Gastroesophageal sphincter (tissue), 4 donors: ENCODE data around the gene BLOC1S1. TPM values are rescaled to one million over a fixed set of nuclear protein-coding genes. Genes with fewer than 3 reads are reported as not detected.
A peak's percentile ranks its signal among the peaks of the same experiment; 100 is the strongest.

ENCODE experiments used
- ATAC-seq: fragments of 150-250 bp; one replicate; pipeline ENCODE4 v1.9.1; 2016; ENCODE audit warnings: mild to moderate bottlenecking, moderate library complexity
- H3K27ac ChIP-seq, 4 donors: fragments of 200-600 bp; sonication (generic) in 3 of 4; 1 replicate in 3 of 4; 2 replicates in 1 of 4; pipeline ENCODE4 v1.5.1; 2016 to 2019
- H3K27me3 ChIP-seq: fragments of 200-600 bp; sonication (generic); one replicate; pipeline ENCODE4 v1.5.1; 2019
- H3K36me3 ChIP-seq, 2 donors: fragments of 200-600 bp; sonication (generic); one replicate each; pipeline ENCODE4 v1.5.1; 2019; ENCODE audit warnings: control low read depth in 1 of 2
- H3K4me1 ChIP-seq, 3 donors: fragments of 200-600 bp; sonication (generic); 1 replicate in 2 of 3; 2 replicates in 1 of 3; pipeline ENCODE4 v1.5.1; 2016 to 2019; ENCODE audit warnings: control low read depth in 2 of 3
- H3K4me3 ChIP-seq, 2 donors: fragments of 200-600 bp; sonication (generic); one replicate each; pipeline ENCODE4 v1.5.1; 2019; ENCODE audit warnings: mild to moderate bottlenecking in 1 of 2, moderate library complexity in 1 of 2
- H3K9me3 ChIP-seq, 3 donors: fragments of 200-600 bp; sonication (generic); one replicate each; pipeline ENCODE4 v1.5.1; 2017 to 2019; ENCODE audit warnings: control low read depth in 2 of 3
- CTCF ChIP-seq, 4 experiments: fragments of 200-600 bp in 2 of 4; fragments of 450-650 bp in 2 of 4; sonication (generic) in 1 of 4; IDR thresholded peaks; one replicate each; pipeline ENCODE4 v1.5.1; 2017 to 2019; ENCODE audit warnings: antibody characterized with exemption in 4 of 4, mild to moderate bottlenecking in 2 of 4, moderate library complexity in 2 of 4
- EP300 ChIP-seq: sonication (generic); formaldehyde crosslinking; IDR thresholded peaks from one replicate; pipeline ENCODE4 v1.6.1; 2017; ENCODE audit warnings: antibody characterized with exemption, mild to moderate bottlenecking
- POLR2A ChIP-seq, 2 donors: fragments of 450-650 bp; IDR thresholded peaks; one replicate each; pipeline ENCODE4 v1.6.1; 2017; ENCODE audit warnings: antibody characterized with exemption in 2 of 2, mild to moderate bottlenecking in 2 of 2, moderate library complexity in 1 of 2
- POLR2AphosphoS5 ChIP-seq: sonication (generic); formaldehyde crosslinking; IDR thresholded peaks from one replicate; pipeline ENCODE4 v1.6.1; 2017; ENCODE audit warnings: antibody characterized with exemption
- WGBS, 2 donors: methylation state at CpG; one replicate each; pipeline ENCODE4 v1.1.5; 2018; ENCODE audit warnings: low coverage in 1 of 2; 5-methylcytosine and 5-hydroxymethylcytosine counted together
- total RNA-seq, 4 donors: library from RNA; depleted of rRNA; stranded (reverse); fragments of >200 nt; gene quantifications; one replicate each; pipeline ENCODE4 v1.1.0, GENCODE V29; 2016

BLOC1S1 gene
- total RNA-seq, 4 donors from 2014 or later: 187 to 214 (median 196) TPM

- no peak for TF ChIP-seq CTCF (IDR thresholded peaks at IDR 0.05)
- no peak for TF ChIP-seq POLR2A (IDR thresholded peaks at IDR 0.05)
- TF ChIP-seq EP300: no peak
- no peak for TF ChIP-seq POLR2AphosphoS5
- no peak for ATAC-seq
- Histone ChIP-seq H3K27ac (no peak overlapping the region), H3K4me3 (no peak overlapping the region), H3K36me3 (no peaks in the 10 kb centered on the region), H3K4me1 (peaks cover 0 to 53% (median 16%) of the 10 kb centered on the region in 3 donors), H3K9me3 (no peaks in the 10 kb centered on the region), H3K27me3 (no peaks in the 10 kb centered on the region)
- 81 to 100% methylated on average over 1 to 2 of the region's 2 CpGs for WGBS, 2 donors
Observed at GRCh38 chr12:55733858-55734257, 18.0 kb downstream of the BLOC1S1 start.

- H3K27me3 ChIP-seq: no peaks in the 10 kb centered on the region
- no peak overlapping the region for H3K27ac ChIP-seq
- no peaks in the 10 kb centered on the region for H3K36me3 ChIP-seq
- H3K4me1 ChIP-seq: peaks cover 0 to 51% (median 16%) of the 10 kb centered on the region in 3 donors
- H3K4me3 ChIP-seq: no peak overlapping the region
- ATAC-seq: no peak
- TF ChIP-seq POLR2A (IDR thresholded peaks at IDR 0.05): no peak
- no peak for TF ChIP-seq POLR2AphosphoS5
- TF ChIP-seq EP300: no peak
- TF ChIP-seq CTCF (IDR thresholded peaks at IDR 0.05): no peak
- no peaks in the 10 kb centered on the region for H3K9me3 ChIP-seq
- no CpG with 5 or more reads among the region's 3 CpGs for WGBS, 2 donors
Observed at GRCh38 chr12:55734595-55734994, 18.7 kb downstream of the BLOC1S1 start.

GRCh38 chr12:55736076-55736475 is 20.2 kb downstream of the BLOC1S1 start:
- H3K9me3 ChIP-seq: no peaks in the 10 kb centered on the region
- H3K27me3 ChIP-seq: no peaks in the 10 kb centered on the region
- no peak overlapping the region for H3K4me3 ChIP-seq
- H3K4me1 ChIP-seq: peaks cover 0 to 36% (median 10%) of the 10 kb centered on the region in 3 donors
- ATAC-seq: no peak
- no peak overlapping the region for H3K27ac ChIP-seq
- TF ChIP-seq CTCF (IDR thresholded peaks at IDR 0.05) (no peak), POLR2A (IDR thresholded peaks at IDR 0.05) (no peak), EP300 (no peak), POLR2AphosphoS5 (no peak)
- WGBS, 2 donors: 65% methylated on average over 2 of the region's 3 CpGs; no CpG with 5 or more reads in 1 of the 2 donors
- no peaks in the 10 kb centered on the region for H3K36me3 ChIP-seq

- no peak for ATAC-seq
- WGBS, 2 donors: 0 to 20% methylated on average over 1 to 5 of the region's 6 CpGs
- Histone ChIP-seq H3K36me3 (no peaks in the 10 kb centered on the region), H3K4me1 (peaks cover 0 to 29% (median 10%) of the 10 kb centered on the region in 3 donors), H3K4me3 (no peak overlapping the region), H3K27ac (peak overlapping the region in 3 of 4 donors; percentile 73 to 79 (median 79)), H3K9me3 (no peaks in the 10 kb centered on the region), H3K27me3 (no peaks in the 10 kb centered on the region)
- TF ChIP-seq POLR2A (IDR thresholded peaks at IDR 0.05): no peak
- TF ChIP-seq EP300: no peak
- peak in 3 of 4 experiments; percentile 75 to 83 (median 78) for TF ChIP-seq CTCF (IDR thresholded peaks at IDR 0.05)
- peak; percentile 22 for TF ChIP-seq POLR2AphosphoS5
Observed at GRCh38 chr12:55736780-55737580, 21.1 kb downstream of the BLOC1S1 start.
